Stimulated activated CD8-positive, alpha-beta memory T cell treated with anti-CD3 and anti-CD28 coated beads, Interleukin-7, amount 100 ng/mL, for 4 hours (primary cell): Measurements from ENCODE around the gene FRAT1.

Source experiments
- DNase-seq, 2 donors: peaks; one replicate each; pipeline ENCODE4 v3.0.0-alpha.2; 2020; ENCODE audit warnings: low read depth in 2 of 2

The FRAT1 gene

DNA sequence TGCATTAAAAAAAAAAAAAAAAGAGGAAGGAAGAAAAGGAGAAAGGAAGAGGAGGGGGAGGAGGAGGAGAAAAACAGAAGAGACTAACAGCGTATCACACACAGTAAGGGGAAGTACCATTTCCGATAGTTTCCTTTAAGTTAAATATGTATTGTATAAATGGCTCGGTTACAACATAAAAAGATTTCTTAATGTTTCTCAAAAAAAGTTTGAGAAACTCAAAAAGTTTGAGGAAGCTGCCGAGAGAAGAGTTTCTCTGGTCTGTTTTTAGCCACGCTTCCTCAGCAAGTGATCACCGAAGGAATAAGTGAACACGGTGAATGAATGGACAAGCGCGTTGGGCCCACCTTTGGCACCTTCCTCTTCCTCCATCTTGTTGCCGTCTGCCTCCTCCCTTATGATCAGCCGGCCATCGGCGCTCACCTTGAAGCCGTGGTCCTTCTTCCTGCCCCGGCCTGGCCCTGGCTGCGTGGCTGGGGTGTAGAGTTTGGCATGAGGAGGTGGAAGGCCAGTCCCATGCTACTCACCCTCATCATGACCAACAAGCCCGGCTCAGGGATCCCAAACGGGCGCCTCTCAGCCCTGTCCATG, 46.8 kb downstream of the FRAT1 start:
- no peak for DNase-seq

DNA sequence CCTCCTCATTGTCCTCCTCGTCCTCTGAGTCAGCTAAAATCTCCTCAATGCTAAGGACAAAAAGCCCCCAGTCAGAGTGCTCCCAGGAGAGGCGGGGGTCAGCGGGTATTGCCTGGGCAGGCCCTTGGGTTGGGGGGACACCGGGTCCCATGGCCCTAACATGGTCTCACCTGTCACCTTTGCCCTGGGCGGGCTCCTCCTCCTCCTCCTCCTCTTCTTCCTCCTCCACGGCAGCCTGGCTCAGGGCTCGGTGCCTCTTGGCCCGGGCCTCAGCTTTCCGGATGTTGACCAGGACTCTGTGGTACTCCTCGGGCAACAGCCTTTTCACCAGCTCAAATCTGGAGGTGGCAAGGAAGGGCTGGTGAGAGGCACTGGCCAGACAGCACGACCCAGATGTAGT, 47.5 kb downstream of the FRAT1 start:
- no peak for DNase-seq

DNA sequence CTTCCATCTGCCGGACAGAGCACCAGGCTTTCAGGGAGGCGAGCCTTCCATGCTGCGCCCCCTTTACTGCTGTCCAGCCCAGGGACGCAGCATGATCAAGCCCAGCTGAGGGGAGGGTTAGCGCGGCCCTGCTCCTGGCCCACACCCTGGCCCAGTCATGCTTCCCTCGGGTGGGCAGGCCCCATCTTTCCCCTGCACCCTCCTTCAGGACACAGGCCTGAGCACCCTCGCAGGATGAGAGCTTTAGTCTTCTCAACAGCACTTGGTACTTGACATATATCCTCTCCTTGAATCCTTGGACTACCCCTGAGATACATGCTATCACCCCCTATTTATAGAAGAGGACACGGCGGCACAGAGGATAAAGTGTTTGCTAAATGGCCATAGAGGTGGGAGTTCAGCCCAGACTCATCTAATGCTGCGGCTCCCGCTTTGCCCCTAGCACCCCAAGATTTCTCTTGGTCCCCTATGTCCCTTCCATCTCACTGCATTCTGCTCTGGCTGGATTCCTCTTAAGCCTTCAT, 48.1 kb downstream of the FRAT1 start:
- DNase-seq, result no peak
